Choroid plexus epithelial cell (primary cell): Measurements from ENCODE around the gene ASL.
"Not testable (repeated sequence)": the region's sequence is repeated elsewhere in the genome, so short reads cannot be mapped to it uniquely, and the experiment has no call there.

Experiments used
- DNase-seq: peaks from one replicate; pipeline ENCODE4 v3.0.0-alpha.2; 2010; ENCODE audit warnings: low read depth
- H3K4me3 ChIP-seq: 2 replicates; pipeline ENCODE4 v1.5.1; 2011; ENCODE audit warnings: low read depth, mild to moderate bottlenecking, control low read depth, low read length, moderate library complexity
- CTCF ChIP-seq: conservative IDR thresholded peaks from 2 replicates; pipeline ENCODE4 v1.5.1; 2011; ENCODE audit warnings: low read depth, mild to moderate bottlenecking, control low read depth, inconsistent platforms, low read length, moderate library complexity

Gene ASL

GRCh38 chr7:66054063-66054462 is 21.6 kb upstream of the ASL start:
- TF ChIP-seq CTCF = no peak
- no peak for DNase-seq
- H3K4me3 ChIP-seq = no peak overlapping the region

- DNase-seq = peak; percentile 75
- H3K4me3 ChIP-seq = no peak overlapping the region
- no peak for TF ChIP-seq CTCF
These were observed 20.2 kb upstream of the ASL start for GRCh38 chr7:66055321-66055956.

- TF ChIP-seq CTCF = no peak
- no peak for DNase-seq
- H3K4me3 ChIP-seq = no peak overlapping the region
These were observed 14.8 kb upstream of the ASL start for GRCh38 chr7:66060796-66061195.

GRCh38 chr7:66069732-66070131 is 5.9 kb upstream of the ASL start:
- no peak for DNase-seq
- TF ChIP-seq CTCF = no peak

GRCh38 chr7:66070222-66070621 is 5.4 kb upstream of the ASL start:
- no peak for TF ChIP-seq CTCF
- H3K4me3 ChIP-seq = no peak overlapping the region
- no peak for DNase-seq

More at GRCh38 chr7:66069732-66070131, 5.9 kb upstream of the ASL start:
- no peak overlapping the region for H3K4me3 ChIP-seq

GRCh38 chr7:66072208-66072607 is 3.4 kb upstream of the ASL start:
- not testable (repeated sequence) for DNase-seq

GRCh38 chr7:66076462-66077329 is 1.1 kb downstream of the ASL start:
- H3K4me3 ChIP-seq = peak overlapping the region; percentile 86
- no peak for DNase-seq
- no peak for TF ChIP-seq CTCF

More at GRCh38 chr7:66072208-66072607, 3.4 kb upstream of the ASL start:
- not testable (repeated sequence) for H3K4me3 ChIP-seq
